Body of pancreas (tissue), 4 donors: ENCODE results near the gene MICB. TPM values are rescaled to one million over a fixed set of nuclear protein-coding genes. Genes with fewer than 3 reads are reported as not detected.
"Not testable (repeated sequence)": the region's sequence is repeated elsewhere in the genome, so short reads cannot be mapped to it uniquely, and the experiment has no call there.

ENCODE experiments used
- ATAC-seq: fragments of 150-250 bp; one replicate; pipeline ENCODE4 v1.9.1; 2016
- DNase-seq, 4 donors: peaks; one replicate each; pipeline ENCODE4 v3.0.0-alpha.2; 2019
- H3K27ac ChIP-seq, 4 donors: fragments of 200-600 bp; sonication (generic); 1 replicate in 3 of 4; 2 replicates in 1 of 4; pipeline versions ENCODE4 v1.5.1 to v1.6.1; 2016 to 2019; ENCODE audit warnings: mild to moderate bottlenecking in 1 of 4, mixed read lengths in 1 of 4, moderate library complexity in 1 of 4
- H3K27me3 ChIP-seq, 2 donors: fragments of 200-600 bp; sonication (generic); one replicate each; pipeline ENCODE4 v1.6.0; 2016; ENCODE audit warnings: mild to moderate bottlenecking in 1 of 2
- H3K36me3 ChIP-seq, 2 donors: fragments of 200-600 bp; sonication (generic); replicated peaks in 1 of 2; 2 replicates each; pipeline ENCODE4 v1.5.1; 2016; ENCODE audit warnings: low read depth in 2 of 2; ENCODE audit not compliant: insufficient read depth in 1 of 2
- H3K4me1 ChIP-seq: fragments of 200-600 bp; sonication (generic); one replicate; pipeline ENCODE4 v1.6.0; 2016
- H3K4me3 ChIP-seq, 2 donors: fragments of 200-600 bp; sonication (generic); 1 replicate in 1 of 2; 2 replicates in 1 of 2; pipeline ENCODE4 v1.5.1; 2016 to 2019
- H3K9me3 ChIP-seq, 3 donors: fragments of 200-600 bp; sonication (generic); 1 replicate in 2 of 3; 2 replicates in 1 of 3; pipeline ENCODE4 v1.5.1; 2016
- POLR2A ChIP-seq, 3 donors: fragments of 450-650 bp; IDR thresholded peaks; one replicate each; pipeline ENCODE4 v1.6.1; 2016; ENCODE audit warnings: antibody characterized with exemption in 3 of 3, mild to moderate bottlenecking in 2 of 3
- WGBS, 2 donors: methylation state at CpG; one replicate each; pipeline ENCODE4 v1.1.5; 2017; 5-methylcytosine and 5-hydroxymethylcytosine counted together
- intact Hi-C: fragments of 100-400 bp; cut with DNase I; formaldehyde crosslinking; loops from one replicate; pipeline ENCODE4 v1.15.1; 2023
- total RNA-seq, 2 donors: library from RNA; depleted of rRNA; stranded (reverse); fragments of >200 nt; gene quantifications; one replicate each; pipeline ENCODE4 v1.1.0, GENCODE V29; 2016
- TF ChIP-seq, protein P1 (sequence below), 7 experiments: fragments of 450-650 bp in 4 of 7; fragments of 200-600 bp in 3 of 7; sonication (generic) in 3 of 7; IDR thresholded peaks; one replicate each; pipeline ENCODE4 v1.5.1; 2016 to 2019; ENCODE audit warnings: antibody characterized with exemption in 7 of 7

The MICB gene
- total RNA-seq, 2 donors from 2014 or later, result 0.78 TPM; not detected in 1

DNA sequence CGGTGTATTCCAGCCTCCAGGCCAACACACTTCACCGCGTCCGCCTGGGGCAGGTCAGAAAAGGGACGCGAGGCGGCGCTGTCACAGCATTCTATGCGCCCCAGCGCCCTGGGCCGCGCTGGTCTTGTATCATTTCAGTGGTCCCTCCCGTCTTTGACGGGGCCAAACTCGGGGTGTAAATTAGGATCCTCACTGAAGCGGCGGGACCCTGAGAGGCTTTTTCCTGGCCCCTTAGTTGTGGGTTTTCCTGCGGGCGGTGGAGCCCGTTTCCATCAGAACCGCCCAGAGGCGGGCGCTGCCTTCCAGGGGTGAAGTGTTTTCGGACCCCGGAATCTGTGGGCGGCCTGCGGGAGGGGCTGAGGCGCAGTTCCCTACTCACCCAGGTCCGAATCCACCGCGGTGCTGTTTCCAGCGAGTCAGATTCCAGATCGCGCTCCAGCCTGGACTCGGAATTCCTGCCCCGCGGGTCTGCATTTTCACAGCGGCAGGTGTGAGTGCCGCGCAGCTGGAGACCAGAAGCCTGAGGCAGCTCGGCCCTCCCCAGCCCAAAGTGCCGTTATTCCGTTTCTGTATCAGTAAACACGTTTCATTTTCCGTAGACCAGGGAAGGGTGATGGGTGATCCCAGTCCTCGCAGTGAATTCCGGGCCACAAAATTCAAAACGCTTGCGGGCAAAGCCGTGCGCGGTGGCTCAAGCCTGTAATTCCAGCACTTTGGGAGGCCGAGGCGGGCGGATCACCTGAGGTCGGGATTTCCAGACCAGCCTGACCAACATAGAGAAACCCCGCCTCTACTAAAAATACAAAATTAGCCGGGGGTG, 3.9 kb upstream of the MICB start:
- H3K4me3 ChIP-seq, result peak overlapping the region; percentile 7 to 27
- peak; percentile 77 to 87 (median 84) for DNase-seq
- peaks cover 30% of the 10 kb centered on the region for H3K4me1 ChIP-seq
- H3K9me3 ChIP-seq, result no peaks in the 10 kb centered on the region
- peak; percentile 81 for ATAC-seq
- 0% methylated on average over 35 to 56 of the region's 58 CpGs for WGBS, 2 donors
- peak overlapping the region in 3 of 4 donors; percentile 40 to 74 (median 52) for H3K27ac ChIP-seq
- no peaks in the 10 kb centered on the region for H3K27me3 ChIP-seq
- intact Hi-C loops, result loop anchor here (10.0 kb wide), 1 partner anchor 101 kb away; the partner anchor contains the start of gene NCR3
- H3K36me3 ChIP-seq, result no peaks in the 10 kb centered on the region
- TF ChIP-seq, protein P1, sequence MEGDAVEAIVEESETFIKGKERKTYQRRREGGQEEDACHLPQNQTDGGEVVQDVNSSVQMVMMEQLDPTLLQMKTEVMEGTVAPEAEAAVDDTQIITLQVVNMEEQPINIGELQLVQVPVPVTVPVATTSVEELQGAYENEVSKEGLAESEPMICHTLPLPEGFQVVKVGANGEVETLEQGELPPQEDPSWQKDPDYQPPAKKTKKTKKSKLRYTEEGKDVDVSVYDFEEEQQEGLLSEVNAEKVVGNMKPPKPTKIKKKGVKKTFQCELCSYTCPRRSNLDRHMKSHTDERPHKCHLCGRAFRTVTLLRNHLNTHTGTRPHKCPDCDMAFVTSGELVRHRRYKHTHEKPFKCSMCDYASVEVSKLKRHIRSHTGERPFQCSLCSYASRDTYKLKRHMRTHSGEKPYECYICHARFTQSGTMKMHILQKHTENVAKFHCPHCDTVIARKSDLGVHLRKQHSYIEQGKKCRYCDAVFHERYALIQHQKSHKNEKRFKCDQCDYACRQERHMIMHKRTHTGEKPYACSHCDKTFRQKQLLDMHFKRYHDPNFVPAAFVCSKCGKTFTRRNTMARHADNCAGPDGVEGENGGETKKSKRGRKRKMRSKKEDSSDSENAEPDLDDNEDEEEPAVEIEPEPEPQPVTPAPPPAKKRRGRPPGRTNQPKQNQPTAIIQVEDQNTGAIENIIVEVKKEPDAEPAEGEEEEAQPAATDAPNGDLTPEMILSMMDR (IDR thresholded peaks at IDR 0.05), result peak; percentile 63 to 91 (median 83)
- peak in 2 of 3 donors; percentile 18 to 43 for TF ChIP-seq POLR2A (IDR thresholded peaks at IDR 0.05)

DNA sequence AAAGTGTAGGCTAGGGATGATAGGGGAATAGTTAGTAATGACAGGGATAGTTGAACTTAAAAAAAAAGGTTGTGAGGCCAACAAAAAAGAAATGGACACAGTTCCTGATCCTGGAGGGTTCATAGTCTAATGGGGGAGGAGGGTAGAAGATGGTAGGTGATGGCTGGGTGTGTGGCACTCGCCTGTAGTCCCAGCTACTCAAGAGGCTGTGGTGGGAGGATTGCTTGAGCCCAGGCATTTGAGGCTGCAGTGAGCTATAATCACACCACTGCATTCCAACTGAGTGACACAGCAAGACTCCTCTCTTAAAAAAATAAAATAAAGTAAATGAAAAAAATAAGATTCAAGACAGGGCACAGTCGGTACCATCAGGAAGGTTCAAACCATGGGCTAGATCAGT, 2.4 kb upstream of the MICB start:
- no peak for ATAC-seq
- intact Hi-C loops, result loop anchor here (10.0 kb wide), 1 partner anchor 99 kb away; the partner anchor contains the start of gene NCR3

DNA sequence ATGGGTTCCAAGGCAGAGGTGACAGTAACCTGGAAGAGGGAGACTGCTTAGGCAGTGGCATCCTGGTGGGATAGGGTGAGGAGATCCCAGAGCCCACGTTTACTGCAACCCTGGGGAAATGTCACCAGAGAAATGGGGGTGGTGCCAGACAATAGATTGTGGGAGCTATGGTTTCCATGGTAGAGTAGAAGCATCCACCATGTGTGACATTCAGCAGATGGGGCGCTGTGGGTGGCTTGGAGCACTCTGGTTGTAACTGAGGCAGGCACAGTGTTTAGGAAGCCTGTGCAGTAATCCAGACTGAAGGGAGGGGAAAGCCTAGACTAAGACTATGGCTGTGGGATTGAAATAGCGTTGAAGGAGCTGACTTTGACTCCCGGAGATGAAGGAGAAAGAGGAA, 1.1 kb upstream of the MICB start:
- WGBS, 2 donors, result 45 to 60% methylated on average over 4 of the region's 4 CpGs
- peaks cover 27% of the 10 kb centered on the region for H3K4me1 ChIP-seq
- intact Hi-C loops, result loop anchor here (10.0 kb wide), 1 partner anchor 98 kb away; the partner anchor contains the start of gene NCR3
- H3K27me3 ChIP-seq, DNase-seq, H3K36me3 ChIP-seq, H3K4me3 ChIP-seq, H3K27ac ChIP-seq, ATAC-seq, H3K9me3 ChIP-seq: not testable (repeated sequence)

More for the DNA sequence above, 2.4 kb upstream of the MICB start:
- Histone ChIP-seq H3K4me3 (no peak overlapping the region), H3K9me3 (no peaks in the 10 kb centered on the region), H3K27me3 (no peaks in the 10 kb centered on the region), H3K36me3 (no peaks in the 10 kb centered on the region), H3K4me1 (peaks cover 30% of the 10 kb centered on the region), H3K27ac (peak overlapping the region in 1 of 4 donors; percentile 74)
- no peak for DNase-seq
- WGBS, 2 donors, result 65 to 74% methylated on average over 2 of the region's 2 CpGs
- TF ChIP-seq POLR2A (IDR thresholded peaks at IDR 0.05), result no peak
- TF ChIP-seq, protein P1 (IDR thresholded peaks at IDR 0.05), result no peak

DNA sequence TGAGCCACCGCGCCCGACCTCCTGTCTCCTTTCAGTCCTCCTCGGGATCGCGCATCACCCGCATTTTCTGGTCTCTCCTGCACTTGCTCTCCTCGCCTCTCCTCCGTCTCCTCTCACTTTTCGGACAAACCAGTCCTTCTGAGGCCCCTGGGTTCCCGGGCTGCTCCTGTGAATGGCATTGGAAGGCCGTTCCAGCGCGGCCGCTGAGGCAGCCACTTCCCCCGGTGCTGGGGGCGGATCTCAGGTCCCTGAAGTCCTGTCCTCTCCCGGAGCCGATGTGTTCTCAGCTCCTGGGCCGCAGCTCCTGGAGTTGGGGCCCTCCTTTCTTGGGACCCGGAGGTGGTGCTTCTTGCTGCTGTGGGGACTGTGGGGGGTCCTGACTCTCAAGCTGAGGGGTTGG, 803 bp downstream of the MICB start:
- H3K36me3 ChIP-seq, result no peaks in the 10 kb centered on the region
- TF ChIP-seq POLR2A (IDR thresholded peaks at IDR 0.05), result no peak
- TF ChIP-seq, protein P1 (IDR thresholded peaks at IDR 0.05), result no peak
- peak in 1 of 4 donors; percentile 23 for DNase-seq
- no peak for ATAC-seq
- H3K27ac ChIP-seq, result no peak overlapping the region
- H3K9me3 ChIP-seq, result no peaks in the 10 kb centered on the region
- no peaks in the 10 kb centered on the region for H3K27me3 ChIP-seq
- intact Hi-C loops, result loop anchor here (10.0 kb wide), 1 partner anchor 96 kb away; the partner anchor contains the start of gene NCR3
- peaks cover 23% of the 10 kb centered on the region for H3K4me1 ChIP-seq
- 19 to 25% methylated on average over 19 to 20 of the region's 21 CpGs for WGBS, 2 donors
- no peak overlapping the region for H3K4me3 ChIP-seq

DNA sequence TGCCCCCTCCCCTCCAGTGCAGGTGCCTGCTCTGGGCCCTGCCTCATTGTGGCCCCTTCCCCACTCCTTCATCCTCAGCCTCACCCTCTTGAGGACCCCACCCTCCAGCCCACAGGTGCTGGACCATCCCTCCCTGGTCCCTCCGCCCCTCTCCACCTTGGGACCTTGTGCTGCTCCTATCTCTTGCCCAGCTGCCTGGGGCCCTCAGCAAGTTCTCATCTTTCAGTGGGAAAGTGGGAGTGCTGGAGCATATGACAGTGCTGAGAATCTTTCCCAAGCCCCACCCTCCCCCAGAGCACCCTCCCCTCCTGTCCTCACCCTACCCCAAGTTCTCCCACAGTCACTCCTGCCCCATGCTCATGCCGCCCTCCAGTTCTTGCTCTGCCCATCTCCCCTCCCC, 1.7 kb downstream of the MICB start:
- H3K36me3 ChIP-seq, H3K27ac ChIP-seq, H3K27me3 ChIP-seq, H3K4me3 ChIP-seq, H3K9me3 ChIP-seq, DNase-seq, ATAC-seq: not testable (repeated sequence)
- peaks cover 17% of the 10 kb centered on the region for H3K4me1 ChIP-seq
- WGBS, 2 donors, result 94% methylated on average over 2 of the region's 2 CpGs; no CpG with 5 or more reads in 1 of the 2 donors
- intact Hi-C loops, result loop anchor here (10.0 kb wide), 1 partner anchor 95 kb away; the partner anchor contains the start of gene NCR3
